Vagina (tissue), 2 donors: ENCODE measurements around the gene AGPAT2.

ENCODE experiments used
- CTCF ChIP-seq, 3 experiments: fragments of 450-650 bp in 2 of 3; fragments of 200-600 bp in 1 of 3; sonication (generic) in 1 of 3; IDR thresholded peaks; one replicate each; pipeline ENCODE4 v1.5.1; 2017 to 2019; ENCODE audit warnings: antibody characterized with exemption in 3 of 3, mild to moderate bottlenecking in 2 of 3, moderate library complexity in 2 of 3
- POLR2AphosphoS5 ChIP-seq, 2 donors: sonication (generic); formaldehyde crosslinking; IDR thresholded peaks; one replicate each; pipeline ENCODE4 v1.9.0; 2017; ENCODE audit warnings: antibody characterized with exemption in 2 of 2, mild to moderate bottlenecking in 2 of 2, low read depth in 1 of 2; ENCODE audit not compliant: insufficient read depth in 1 of 2

- TF ChIP-seq POLR2AphosphoS5 (IDR thresholded peaks at IDR 0.05; ENCODE audit: insufficient read depth in 1 of 2, low read depth in 1 of 2) (no peak), CTCF (IDR thresholded peaks at IDR 0.05) (no peak)
Measured at GRCh38 chr9:136626066-136626725, 61.1 kb downstream of the AGPAT2 start.
